Measurements from ENCODE around the gene NLN.

NLN gene

GRCh38 chr5:65873181-65873750 is 151.3 kb downstream of the NLN start:
- no peak for DNase-seq (ENCODE audit: low read depth)

- DNase-seq (ENCODE audit: low read depth), result no peak
Observed at GRCh38 chr5:65874241-65874640, 152.2 kb downstream of the NLN start.

- DNase-seq (ENCODE audit: low read depth), result no peak
Observed at GRCh38 chr5:65876496-65876895, 154.5 kb downstream of the NLN start.

- no peak for DNase-seq (ENCODE audit: low read depth)
Observed at GRCh38 chr5:65876970-65877369, 155.0 kb downstream of the NLN start.

All from stimulated activated CD8-positive, alpha-beta memory T cell treated with anti-CD3 and anti-CD28 coated beads, Interleukin-15, amount 100 ng/mL, for 1 hour (primary cell).